IPS-NIHi7 (cell line): Measurements from ENCODE around the gene RTKN.

Experiments used
- DNase-seq: peaks from one replicate; pipeline ENCODE4 v3.0.0; 2012; ENCODE audit warnings: mixed read lengths; ENCODE audit errors: extremely low spot score

Gene RTKN

DNA sequence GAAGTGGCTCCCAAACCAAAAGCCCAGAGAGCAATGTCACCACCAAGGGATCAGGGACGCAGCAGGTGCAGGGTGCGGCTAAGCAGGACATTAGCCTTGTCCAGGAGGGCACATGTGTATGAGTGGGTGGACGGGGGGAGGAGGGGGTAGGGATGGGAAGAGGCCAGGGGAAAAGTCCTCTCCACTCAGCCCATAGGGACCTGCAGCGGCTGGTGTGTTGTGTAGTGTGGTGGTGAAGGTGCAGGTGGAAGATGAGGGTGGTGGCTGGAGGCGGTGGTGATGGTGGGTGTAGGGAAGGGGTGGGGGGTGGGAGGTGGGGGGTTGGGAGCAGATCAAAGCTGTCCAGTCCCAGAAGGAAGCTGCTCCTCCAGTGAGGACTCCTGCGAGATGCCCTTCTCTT, 24.0 kb downstream of the RTKN start:
- no peak for DNase-seq

DNA sequence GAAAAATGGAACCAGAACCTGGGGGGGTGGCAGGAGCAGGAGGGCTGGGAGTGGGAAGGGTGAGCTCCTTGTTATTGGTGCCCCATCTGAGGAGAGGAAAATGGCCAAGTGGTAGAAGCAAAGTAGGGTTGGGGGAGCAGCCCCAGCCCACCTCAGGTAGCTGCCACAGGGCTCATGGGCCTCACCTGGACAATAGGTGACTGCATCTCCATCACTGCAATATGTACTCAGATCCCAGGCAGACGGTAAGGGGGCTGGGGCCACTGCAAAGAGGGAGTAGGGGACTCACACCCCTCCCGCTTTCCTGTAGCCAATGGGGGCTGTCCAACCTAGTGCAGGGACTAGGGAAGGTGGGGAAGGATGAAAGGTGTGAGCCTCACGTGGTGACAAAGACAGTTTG, 24.5 kb downstream of the RTKN start:
- no peak for DNase-seq

DNA sequence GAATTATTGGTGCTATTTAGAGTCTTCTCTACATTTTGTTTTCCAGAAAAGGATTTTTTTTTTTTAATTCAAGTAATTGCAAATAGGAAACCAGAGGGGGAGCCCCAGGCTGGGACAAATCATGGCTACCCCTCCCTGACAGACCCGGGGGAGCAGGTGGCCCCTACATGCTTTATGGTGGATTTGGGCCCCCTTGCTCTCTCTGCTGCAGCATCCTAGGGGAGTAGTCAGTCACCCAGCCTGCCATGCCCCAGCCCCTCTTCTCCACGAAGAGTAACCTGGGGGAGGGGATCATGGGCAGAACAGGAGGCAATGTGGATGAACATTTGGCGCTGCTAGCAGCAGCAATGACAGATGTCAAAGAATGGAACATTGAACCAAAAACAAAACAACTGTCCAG, 25.0 kb downstream of the RTKN start:
- DNase-seq, result no peak

DNA sequence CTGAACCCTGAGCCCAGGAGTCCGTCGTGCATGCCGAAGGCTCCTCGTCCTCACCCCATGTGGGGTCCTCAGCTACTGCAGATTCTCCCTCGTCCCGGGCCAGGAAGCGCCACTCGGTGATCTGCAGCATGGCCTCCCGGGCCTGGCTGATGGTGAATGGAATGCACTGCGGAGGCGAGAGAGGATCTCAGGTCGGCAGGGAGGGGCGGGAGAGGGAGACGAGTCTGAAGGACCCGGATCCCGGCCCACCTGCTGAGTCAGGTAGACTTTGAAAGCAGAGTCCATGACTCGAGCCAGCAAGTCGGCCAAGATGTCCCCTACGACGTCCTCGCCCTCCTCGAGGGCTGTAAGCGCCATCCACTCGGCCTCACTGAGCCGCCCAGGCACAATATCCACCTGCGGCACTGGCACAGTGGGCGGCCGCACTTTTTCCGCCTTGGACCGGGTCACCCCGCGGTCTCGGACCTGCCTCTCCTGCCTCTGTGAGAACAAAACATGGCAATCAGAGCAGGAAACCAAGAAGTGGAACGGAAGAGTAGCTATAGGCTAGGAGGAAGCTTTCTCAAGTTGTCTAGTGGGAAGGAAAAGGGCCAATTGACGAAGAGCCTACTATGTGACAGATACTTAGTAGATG, 25.9 kb downstream of the RTKN start:
- DNase-seq, result peak; percentile 68

DNA sequence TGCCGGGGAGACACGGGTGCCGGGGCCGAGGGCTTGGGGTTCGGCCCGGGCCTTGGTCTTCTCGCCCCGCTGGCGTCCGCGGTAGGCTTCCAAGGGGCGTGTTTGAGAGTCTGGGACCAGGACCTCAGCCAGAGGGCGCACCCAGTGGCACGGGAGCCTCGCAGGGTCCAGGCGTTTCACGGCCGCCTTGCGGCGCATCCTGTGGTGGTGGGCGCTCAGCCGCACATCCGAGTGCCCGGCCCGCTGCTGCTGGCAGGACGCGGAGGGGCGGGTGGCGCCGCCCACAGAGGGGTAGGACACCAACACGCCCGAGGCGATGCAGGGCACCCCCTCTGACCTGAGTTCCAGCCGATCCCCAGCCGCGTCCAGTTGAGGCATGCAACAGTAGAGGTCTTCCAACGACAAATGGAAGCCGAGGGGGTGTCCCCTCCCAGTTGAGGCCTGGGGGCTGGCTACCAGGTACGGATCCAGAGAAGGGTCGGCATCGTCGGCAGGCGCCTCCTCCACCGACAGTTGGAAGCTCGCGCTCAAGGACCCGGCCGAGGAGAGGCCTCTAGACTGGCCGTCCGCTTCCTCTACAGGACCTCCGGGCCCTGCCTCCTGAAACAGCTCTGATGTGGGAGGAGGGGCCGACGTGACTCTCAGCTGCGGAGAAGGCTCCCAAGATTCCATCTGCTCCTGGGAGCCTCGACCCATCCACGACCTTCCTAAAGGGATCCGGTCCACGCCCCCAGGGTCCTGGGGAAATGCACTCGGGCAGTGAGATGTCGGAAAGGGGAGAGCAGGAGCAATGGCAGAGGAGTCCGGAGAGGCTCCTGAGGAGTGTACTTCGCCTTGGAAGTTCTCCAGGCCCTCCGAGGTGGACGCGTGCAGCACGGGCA, 26.6 kb downstream of the RTKN start:
- DNase-seq, result peak; percentile 50

DNA sequence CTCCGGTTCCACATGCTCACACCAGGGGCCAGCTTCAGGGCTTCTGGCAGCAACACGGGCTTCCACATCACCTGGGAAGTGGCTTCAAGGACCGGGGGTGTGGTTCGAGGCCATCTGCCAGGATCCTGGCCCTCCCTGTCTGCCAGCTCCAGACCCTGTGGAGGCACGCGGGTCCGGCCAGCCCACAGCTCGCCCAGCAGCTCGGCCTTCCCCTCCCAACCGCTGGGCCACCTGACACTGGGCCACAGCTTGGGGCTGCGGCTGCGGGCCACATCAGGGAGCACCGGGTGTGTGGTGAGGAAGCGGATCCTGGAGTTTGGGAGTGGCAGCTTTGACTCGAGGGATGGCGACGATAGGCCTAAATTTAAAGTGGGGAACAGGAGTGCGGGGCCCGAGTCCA, 27.3 kb downstream of the RTKN start:
- DNase-seq, result no peak

DNA sequence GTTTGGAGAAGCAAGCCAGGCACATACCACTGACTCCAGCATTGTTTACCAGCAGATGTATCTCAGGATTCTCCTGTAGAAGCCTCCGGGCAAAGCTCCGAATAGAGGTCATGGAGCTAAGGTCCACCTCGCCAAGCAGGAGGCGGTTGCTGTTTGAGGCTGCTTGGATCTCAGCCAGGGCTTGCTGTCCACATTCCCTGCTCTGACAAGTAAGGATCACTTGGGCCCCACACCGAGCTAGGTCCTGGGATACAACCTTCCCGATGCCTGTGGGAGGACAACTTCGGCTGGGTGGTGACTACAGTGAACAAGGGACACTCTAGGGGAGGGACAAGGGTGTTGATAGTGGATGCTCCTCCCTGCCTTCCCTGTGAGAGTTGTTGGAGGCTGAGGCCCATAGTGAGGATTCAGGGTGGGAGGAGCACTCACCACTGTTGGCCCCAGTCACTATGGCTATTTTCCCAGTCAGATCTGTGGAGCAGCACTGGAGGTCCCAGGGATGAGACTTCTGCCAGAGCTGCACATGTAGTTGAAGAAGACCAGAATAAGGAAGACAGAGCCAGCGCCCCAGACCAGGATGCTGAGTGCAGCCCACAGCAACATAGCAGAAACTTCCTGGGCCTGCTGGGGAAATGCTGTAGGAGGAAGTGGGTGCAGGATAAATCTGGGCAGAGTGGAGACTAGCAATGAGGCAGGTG, 28.6 kb downstream of the RTKN start:
- no peak for DNase-seq

DNA sequence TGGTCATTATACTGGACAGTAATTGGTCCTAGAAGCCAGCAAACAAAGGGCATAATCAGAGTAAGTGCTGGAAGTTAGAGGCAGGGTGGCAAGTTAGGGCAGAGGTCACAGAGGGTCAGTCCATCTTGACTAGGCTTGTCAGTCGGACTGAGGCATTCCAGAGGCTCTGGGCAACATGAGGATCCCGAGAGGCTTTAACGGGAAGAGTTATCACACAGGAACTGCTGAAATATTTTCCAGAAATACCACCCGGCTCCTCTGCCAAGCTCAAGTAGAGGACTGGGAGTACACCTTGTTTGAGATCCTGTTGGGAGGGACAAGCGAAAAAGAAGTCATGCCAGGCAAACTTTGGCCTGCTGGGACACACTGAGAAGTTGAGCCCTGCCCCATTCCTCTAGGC, 34.1 kb downstream of the RTKN start:
- DNase-seq, result no peak

DNA sequence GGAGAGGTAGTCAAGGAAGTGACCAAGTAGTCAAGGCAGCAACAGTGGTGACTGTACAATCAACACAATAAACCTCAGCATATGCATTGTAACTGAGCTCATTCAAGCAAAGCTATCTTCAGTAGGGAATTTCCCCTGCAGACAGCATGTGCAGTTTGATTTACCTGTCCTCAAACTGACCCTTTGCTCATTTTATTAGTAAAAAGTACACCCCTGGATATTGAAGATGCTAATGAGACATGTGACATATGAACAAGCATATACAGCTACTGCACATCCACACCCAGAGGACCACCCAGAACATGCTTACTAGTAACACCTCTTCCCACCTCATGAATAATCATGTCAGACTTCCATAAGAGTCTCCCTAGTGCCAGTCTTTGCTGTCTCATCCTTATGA, 35.7 kb downstream of the RTKN start:
- no peak for DNase-seq

DNA sequence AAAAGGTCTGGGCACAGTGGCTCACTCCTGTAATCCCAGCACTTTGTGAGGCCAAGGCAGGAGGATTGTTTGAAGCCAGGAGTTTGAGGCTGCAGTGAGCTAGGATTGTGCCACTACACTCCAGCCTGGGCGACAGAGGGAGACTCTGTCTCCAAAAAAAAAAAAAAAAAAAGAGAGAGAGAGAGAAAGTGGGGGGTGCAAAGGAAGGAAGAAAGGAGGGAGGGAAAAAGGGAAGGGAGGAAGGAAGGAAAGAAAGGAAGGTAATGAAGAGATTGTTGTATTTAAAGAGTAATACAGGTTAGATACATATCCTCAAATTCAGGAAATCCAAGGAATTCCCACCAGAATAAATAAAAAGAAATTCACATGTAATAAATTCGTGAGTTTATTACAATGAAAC, 39.8 kb downstream of the RTKN start:
- DNase-seq, result no peak

DNA sequence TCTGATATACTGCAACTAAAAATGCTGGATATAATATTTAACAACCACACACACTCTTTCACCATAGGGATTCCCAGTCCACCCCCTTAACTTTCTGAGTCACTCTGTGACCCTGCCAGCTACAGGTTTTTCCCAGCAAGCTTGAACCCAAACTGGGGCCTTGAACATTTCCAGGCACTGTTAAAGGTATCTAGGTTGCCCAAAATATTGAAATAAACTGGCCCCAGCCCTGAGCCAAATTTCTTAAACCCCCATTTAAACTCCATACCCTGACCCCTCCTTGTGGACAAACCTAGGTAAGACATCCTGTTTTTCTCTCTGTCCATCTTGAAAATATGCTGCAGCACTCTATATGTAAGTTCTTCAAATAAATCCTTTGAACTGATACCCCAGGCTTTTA, 42.0 kb downstream of the RTKN start:
- peak; percentile 49 for DNase-seq

DNA sequence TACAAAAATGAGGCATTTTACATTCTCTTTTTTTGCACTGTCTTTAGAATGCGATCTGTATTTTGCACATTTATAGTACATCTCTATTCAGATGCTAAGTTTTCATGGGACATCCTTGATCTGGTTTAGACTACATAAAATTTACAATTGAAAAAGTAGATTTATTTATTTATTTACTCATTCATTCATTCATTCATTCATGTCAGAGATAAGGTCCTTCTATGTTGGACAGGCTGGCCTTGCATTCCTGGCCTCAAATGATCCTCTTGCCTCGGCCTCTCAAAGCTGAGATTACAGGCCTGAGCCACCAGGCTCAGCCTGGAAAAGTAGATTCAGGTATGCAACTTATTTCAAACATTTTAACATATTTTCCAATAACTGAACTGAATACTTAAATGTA, 45.6 kb downstream of the RTKN start:
- DNase-seq, result no peak

DNA sequence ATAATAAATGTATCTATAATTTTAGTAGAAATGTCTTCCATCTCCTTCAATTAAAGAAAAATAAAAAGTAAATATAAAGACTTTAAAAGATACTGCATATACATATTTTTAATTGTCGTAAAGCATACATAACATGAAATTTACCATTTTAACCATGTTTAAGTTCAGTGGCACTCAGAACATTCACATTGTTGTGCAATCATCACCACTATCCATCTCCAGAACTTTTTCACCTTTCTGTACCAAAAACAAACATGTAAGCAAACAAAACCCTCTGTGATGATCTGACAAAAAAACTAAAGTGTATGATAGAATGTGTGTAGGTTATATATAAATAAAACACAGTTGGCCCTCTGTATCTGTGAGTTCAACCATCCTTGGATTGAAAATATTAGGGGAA, 48.2 kb downstream of the RTKN start:
- no peak for DNase-seq

DNA sequence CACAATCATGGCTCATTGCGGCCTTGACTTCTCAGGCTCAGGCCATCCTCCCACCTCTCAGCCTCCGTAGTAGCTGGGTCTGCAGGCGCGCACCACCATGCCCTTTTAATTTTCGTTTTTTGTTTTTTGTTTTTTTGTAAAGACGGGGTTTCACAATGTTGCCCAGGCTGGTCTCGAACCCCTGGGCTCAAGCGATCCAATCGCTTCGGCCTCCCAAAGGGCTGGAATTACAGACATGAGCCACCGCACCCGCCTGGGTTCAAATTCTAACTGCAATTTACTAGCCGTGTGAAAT, 49.3 kb downstream of the RTKN start:
- no peak for DNase-seq

DNA sequence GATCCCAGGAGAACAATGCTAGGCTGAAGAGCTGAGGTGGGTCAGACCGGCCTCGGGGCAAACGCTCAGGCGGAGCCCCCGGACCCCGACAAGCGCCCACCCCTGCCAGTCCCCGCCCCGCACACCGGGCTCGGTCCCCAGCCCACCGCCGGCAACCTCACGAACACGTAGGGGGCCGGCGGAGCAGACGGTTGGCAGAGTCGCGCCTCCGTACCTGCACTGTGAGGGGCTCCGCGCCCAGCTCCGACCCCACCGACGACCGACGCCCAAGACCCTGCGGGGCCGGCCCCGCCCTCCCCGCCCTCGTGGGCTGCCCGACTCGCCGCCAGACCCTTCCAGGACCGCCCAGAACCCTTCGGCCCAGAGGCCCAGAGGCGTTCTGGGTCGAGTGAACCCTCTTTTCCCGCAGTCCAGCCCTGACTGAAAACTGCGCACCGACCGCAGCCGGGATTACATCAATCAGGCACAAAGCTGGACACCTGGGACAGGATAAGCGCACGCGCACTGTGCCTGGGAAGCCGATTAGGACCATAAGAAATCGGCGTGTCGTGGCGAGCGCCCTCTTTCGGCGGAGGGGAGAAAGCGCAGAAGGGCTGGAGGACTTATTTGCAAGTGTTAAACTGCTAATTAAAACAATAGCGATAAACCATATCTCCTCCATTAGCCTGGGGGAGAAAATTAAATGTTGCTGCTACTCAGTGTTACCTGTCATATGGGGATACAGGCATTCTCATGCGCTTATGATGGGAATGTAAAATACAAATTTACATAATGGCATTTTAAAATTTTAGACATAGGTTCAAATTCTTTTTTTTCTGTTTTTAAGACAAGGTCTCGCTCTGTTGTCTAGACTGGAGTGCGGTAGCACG, 49.9 kb downstream of the RTKN start:
- DNase-seq, result peak; percentile 92

DNA sequence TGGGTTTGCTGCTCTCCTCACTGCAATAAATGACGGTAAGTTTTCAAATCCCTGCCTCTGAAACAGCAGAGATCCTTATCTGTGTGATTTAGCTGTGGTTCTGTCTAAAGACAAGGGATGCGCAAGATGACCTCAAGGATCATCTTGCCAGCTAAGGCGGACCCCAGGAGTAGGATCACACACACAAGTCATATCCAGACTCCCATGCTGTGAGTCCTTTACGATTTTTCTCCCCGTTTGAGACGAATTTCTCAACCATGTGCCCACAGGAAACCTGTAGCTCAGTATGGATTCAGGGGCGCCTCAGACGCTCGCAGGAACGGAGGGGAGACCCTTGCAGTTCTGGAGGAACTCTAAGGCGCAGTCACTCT, 50.5 kb downstream of the RTKN start:
- peak; percentile 36 for DNase-seq

DNA sequence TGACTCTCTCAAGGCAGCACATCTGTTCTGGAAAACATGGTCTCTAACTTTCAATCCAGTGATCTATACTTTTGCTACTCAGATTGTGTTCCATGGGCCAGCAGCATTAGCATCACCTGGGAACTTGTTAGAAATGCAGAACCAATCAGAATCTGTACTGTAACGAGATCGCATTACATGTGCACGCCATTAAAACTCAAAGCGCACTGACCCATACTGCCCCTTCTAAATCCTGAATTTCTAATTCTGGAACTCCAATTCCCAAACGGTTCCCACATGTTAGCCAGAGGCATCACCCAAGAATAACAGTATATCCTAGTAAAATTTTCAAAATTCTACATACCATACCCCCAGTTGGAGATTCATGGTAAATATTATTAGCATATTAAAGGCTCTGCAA, 51.1 kb downstream of the RTKN start:
- no peak for DNase-seq

DNA sequence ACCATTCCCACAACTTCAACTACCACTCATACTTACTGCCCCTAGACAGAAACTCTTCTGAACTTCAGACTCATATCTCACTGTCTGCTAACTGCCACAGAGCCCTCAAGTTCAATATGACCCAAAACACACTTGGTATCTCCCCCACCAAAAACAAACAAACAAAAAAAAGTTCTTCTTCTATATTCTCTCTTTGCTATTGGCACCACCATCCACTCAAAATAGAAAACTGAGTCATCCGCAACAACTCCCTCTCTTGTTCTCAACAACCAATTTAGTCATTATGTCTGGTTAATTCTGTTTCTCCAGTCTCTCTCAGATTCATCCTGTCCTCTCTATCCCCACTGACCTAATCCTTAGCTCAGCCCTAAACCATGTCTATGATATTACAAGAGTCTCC, 54.4 kb downstream of the RTKN start:
- DNase-seq, result no peak

DNA sequence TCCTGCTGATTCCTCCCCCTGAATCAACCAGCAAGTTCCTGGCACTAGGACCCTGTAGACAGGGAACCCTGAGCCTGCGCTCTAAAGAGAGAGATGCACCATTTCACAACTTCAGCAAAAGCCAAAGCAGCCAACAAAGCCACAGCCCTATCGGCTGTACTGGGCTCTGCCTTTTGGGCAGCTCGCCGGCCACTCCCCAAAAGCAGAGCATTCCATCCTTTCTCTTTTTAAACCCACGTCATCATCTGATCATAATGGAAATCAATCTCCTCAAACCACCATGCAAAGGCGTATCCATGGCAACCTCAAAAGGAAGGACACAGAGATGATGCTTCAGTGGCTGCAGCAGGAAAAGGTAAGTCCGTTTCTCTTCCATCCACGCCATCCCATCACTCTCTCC, 56.3 kb downstream of the RTKN start:
- DNase-seq, result no peak

DNA sequence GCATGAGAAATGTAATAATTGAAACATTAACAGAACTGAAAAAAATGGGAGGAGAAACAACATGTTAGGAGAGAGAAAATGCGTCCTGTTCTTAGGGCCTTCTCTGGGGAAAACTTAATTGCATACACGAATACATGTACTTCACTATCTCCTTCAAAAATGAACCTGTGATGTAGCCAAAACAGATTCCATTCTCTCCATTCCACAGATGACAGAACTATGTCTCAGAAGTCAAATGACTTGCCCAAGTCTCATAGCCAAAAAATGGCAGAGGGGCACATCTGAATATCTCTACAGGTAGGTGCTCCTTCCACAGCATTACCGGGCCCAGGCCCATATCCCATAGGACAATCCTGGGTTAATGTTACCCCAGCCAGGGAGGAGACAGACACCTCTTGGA, 57.7 kb downstream of the RTKN start:
- no peak for DNase-seq

DNA sequence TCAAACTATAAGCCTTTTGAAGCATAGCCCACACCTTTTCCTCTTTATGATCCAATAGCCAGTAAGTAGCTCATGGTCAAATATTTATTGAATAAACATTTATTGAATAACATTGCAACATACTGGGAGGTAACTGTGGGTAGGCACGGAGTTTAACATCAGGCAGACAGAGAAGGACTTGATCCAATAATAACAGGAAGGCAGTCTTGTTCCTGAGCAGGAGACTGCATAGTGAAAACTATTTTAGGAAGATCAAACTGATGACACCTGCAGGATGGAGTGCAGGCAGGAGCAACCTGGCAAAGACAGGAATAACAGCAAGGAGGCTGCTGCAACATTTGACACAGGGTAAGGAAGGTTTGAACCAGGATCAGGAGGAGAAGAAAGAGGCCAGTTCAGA, 58.5 kb downstream of the RTKN start:
- DNase-seq, result no peak

DNA sequence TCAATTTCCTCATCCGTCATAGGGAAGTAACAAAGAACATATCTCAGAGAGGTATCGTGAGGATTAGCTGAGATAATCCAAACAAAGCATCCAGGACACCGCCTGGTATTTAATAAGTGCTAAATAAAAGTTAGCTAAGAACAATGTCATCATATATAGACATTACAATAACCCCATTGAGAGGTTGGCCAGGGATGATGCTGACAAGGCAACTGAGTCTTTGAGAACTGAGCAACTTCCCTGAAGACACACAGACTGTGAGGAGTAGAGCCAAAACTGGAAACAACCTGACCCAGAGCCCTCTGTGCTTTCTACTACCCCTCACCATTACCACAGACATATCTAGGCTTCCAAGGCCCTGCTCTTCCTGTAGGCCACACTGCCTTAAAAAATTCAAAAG, 60.0 kb downstream of the RTKN start:
- DNase-seq, result no peak
